Measurements from ENCODE around the gene CORO1C. TPM values are rescaled to one million over a fixed set of nuclear protein-coding genes. Genes with fewer than 3 reads are reported as not detected.
A peak's percentile ranks its signal among the peaks of the same experiment; 100 is the strongest.

The CORO1C gene
- polyA plus RNA-seq, 1 donor from 2014 or later, result 123 TPM

DNA sequence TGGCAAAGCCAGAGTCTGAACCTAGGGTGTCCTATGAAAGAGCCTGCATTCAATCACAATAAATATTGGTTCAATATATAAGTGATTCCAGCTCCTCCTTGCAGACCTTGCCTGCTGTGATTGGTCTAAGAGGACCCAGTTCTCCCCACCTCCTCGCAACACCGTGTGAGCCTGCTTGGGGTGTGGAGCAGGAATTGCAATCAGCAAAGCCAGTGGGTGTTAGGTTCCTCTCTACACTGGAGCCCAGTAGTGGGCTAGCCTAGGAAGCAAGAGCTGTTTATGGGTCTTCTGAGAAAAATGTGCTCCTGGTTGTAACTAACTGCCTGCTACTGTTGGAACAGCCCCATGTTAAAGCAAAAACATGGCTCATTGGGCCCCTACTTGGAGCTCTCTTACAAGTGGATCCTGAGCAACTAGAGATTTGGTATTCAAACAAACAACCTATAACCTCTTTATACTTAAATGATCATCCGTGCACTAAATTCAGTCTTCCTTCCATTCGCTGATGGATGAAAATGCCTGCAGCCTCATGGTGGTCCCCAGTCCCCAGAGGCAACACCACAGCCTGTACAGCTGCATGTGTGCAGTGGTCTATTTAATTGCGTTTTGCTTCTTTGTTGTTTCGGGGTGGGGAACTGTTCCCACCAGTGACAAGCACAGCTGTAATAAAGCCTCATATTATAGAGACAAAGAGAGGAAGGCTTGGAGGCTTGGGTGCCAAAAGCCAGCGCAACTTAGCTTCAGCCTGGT is 93.9 kb downstream of the CORO1C start:
- Histone ChIP-seq H2AFZ (ENCODE audit: low read depth, low read length) (no peak overlapping the region), H3K9ac (ENCODE audit: low read length) (no peak overlapping the region), H4K20me1 (ENCODE audit: insufficient read depth) (no peaks in the 10 kb centered on the region), H3K9me3 (ENCODE audit: low read length) (no peaks in the 10 kb centered on the region), H3K36me3 (ENCODE audit: insufficient read depth, low read length) (no peaks in the 10 kb centered on the region), H3K27me3 (ENCODE audit: insufficient read depth, low read depth, low read length) (no peaks in the 10 kb centered on the region), H3K4me3 (ENCODE audit: low read length) (no peak overlapping the region), H3K27ac (ENCODE audit: low read length) (no peak overlapping the region), H3F3A (ENCODE audit: insufficient read depth, low read length, poor library complexity, severe bottlenecking) (no peaks in the 10 kb centered on the region), H3K79me2 (replicated peaks; ENCODE audit: insufficient read depth, low read length) (no peaks in the 10 kb centered on the region), H3K9me2 (ENCODE audit: insufficient read depth, low read length) (no peaks in the 10 kb centered on the region), H3K4me2 (ENCODE audit: low read length) (no peak overlapping the region)
- TF ChIP-seq, protein P1, sequence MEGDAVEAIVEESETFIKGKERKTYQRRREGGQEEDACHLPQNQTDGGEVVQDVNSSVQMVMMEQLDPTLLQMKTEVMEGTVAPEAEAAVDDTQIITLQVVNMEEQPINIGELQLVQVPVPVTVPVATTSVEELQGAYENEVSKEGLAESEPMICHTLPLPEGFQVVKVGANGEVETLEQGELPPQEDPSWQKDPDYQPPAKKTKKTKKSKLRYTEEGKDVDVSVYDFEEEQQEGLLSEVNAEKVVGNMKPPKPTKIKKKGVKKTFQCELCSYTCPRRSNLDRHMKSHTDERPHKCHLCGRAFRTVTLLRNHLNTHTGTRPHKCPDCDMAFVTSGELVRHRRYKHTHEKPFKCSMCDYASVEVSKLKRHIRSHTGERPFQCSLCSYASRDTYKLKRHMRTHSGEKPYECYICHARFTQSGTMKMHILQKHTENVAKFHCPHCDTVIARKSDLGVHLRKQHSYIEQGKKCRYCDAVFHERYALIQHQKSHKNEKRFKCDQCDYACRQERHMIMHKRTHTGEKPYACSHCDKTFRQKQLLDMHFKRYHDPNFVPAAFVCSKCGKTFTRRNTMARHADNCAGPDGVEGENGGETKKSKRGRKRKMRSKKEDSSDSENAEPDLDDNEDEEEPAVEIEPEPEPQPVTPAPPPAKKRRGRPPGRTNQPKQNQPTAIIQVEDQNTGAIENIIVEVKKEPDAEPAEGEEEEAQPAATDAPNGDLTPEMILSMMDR (IDR thresholded peaks at IDR 0.05; ENCODE audit: poor library complexity, severe bottlenecking), result no peak
- TF ChIP-seq POLR2AphosphoS5 (IDR thresholded peaks at IDR 0.05), result peak; percentile 20

DNA sequence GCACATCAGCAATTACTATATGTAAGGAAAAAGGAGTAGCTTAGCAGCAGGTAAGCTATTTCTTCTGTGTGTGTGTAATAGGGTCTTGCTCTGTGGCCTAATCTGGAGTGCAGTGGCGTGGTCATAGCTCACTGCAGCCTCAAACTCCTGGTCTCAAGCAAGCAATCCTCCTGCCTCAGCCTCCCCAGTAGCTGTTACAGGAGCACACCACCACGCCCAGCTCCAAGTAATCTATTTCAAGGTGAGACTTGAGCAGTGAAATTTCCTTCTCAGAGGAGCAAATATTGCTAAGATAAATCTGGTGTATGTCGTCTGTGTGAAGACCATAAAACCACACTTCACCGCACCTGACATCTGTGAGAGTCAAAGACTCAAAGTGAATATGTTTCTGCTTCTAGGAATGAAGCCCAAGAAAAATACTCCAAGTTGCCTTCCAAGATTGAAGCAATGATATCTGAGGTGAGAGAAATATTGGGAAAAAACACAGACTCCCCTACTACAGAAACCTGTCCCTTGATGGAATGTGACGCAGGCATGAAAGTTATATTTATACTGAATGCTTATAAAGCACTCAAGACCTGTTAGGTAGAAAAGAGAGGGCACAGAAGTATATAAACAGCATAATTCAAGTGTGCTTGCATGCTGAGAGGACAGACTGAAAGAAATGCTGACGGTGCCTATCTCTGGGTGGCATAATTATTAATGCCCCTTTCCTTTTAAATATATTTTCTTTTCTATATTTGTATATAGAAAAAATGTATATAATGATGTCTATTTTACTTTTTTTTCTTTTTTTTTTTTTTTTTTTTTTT is 95.1 kb downstream of the CORO1C start:
- H3K4me3 ChIP-seq (ENCODE audit: low read length), result no peak overlapping the region
- no peak overlapping the region for H3K27ac ChIP-seq (ENCODE audit: low read length)
- no peaks in the 10 kb centered on the region for H3K36me3 ChIP-seq (ENCODE audit: insufficient read depth, low read length)
- H3K9me3 ChIP-seq (ENCODE audit: low read length), result no peaks in the 10 kb centered on the region
- no peaks in the 10 kb centered on the region for H3K9me2 ChIP-seq (ENCODE audit: insufficient read depth, low read length)
- H3K4me2 ChIP-seq (ENCODE audit: low read length), result no peak overlapping the region
- no peaks in the 10 kb centered on the region for H3K79me2 ChIP-seq (replicated peaks; ENCODE audit: insufficient read depth, low read length)
- no peaks in the 10 kb centered on the region for H3K27me3 ChIP-seq (ENCODE audit: insufficient read depth, low read depth, low read length)
- no peak overlapping the region for H3K9ac ChIP-seq (ENCODE audit: low read length)
- no peaks in the 10 kb centered on the region for H4K20me1 ChIP-seq (ENCODE audit: insufficient read depth)
- H2AFZ ChIP-seq (ENCODE audit: low read depth, low read length), result no peak overlapping the region
- TF ChIP-seq EP300 (conservative IDR thresholded peaks at IDR 0.05; ENCODE audit: poor library complexity, severe bottlenecking), result no peak
- no peak for TF ChIP-seq MXI1 (conservative IDR thresholded peaks at IDR 0.05; ENCODE audit: poor library complexity, severe bottlenecking)
- TF ChIP-seq SMC3 (conservative IDR thresholded peaks at IDR 0.05; ENCODE audit: poor library complexity), result no peak
- TF ChIP-seq EZH2 (IDR thresholded peaks at IDR 0.05; ENCODE audit: borderline replicate concordance, insufficient read depth, low read length, poor library complexity, severe bottlenecking), result no peak
- no peak for TF ChIP-seq RAD21 (conservative IDR thresholded peaks at IDR 0.05)
- TF ChIP-seq TAF1 (IDR thresholded peaks at IDR 0.05; ENCODE audit: low read depth), result no peak
- no peak for TF ChIP-seq POLR2AphosphoS5 (IDR thresholded peaks at IDR 0.05)
- TF ChIP-seq, protein P2, sequence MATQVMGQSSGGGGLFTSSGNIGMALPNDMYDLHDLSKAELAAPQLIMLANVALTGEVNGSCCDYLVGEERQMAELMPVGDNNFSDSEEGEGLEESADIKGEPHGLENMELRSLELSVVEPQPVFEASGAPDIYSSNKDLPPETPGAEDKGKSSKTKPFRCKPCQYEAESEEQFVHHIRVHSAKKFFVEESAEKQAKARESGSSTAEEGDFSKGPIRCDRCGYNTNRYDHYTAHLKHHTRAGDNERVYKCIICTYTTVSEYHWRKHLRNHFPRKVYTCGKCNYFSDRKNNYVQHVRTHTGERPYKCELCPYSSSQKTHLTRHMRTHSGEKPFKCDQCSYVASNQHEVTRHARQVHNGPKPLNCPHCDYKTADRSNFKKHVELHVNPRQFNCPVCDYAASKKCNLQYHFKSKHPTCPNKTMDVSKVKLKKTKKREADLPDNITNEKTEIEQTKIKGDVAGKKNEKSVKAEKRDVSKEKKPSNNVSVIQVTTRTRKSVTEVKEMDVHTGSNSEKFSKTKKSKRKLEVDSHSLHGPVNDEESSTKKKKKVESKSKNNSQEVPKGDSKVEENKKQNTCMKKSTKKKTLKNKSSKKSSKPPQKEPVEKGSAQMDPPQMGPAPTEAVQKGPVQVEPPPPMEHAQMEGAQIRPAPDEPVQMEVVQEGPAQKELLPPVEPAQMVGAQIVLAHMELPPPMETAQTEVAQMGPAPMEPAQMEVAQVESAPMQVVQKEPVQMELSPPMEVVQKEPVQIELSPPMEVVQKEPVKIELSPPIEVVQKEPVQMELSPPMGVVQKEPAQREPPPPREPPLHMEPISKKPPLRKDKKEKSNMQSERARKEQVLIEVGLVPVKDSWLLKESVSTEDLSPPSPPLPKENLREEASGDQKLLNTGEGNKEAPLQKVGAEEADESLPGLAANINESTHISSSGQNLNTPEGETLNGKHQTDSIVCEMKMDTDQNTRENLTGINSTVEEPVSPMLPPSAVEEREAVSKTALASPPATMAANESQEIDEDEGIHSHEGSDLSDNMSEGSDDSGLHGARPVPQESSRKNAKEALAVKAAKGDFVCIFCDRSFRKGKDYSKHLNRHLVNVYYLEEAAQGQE (IDR thresholded peaks at IDR 0.05; ENCODE audit: borderline replicate concordance), result no peak
- TF ChIP-seq, protein P1 (IDR thresholded peaks at IDR 0.05; ENCODE audit: poor library complexity, severe bottlenecking), result no peak
- H3F3A ChIP-seq (ENCODE audit: insufficient read depth, low read length, poor library complexity, severe bottlenecking), result no peaks in the 10 kb centered on the region
